ENCODE data around the gene E2F7. TPM values are rescaled to one million over a fixed set of nuclear protein-coding genes. Genes with fewer than 3 reads are reported as not detected.

E2F7 gene
- total RNA-seq, 1 experiment from 2014 or later, result 19.5 TPM

DNA sequence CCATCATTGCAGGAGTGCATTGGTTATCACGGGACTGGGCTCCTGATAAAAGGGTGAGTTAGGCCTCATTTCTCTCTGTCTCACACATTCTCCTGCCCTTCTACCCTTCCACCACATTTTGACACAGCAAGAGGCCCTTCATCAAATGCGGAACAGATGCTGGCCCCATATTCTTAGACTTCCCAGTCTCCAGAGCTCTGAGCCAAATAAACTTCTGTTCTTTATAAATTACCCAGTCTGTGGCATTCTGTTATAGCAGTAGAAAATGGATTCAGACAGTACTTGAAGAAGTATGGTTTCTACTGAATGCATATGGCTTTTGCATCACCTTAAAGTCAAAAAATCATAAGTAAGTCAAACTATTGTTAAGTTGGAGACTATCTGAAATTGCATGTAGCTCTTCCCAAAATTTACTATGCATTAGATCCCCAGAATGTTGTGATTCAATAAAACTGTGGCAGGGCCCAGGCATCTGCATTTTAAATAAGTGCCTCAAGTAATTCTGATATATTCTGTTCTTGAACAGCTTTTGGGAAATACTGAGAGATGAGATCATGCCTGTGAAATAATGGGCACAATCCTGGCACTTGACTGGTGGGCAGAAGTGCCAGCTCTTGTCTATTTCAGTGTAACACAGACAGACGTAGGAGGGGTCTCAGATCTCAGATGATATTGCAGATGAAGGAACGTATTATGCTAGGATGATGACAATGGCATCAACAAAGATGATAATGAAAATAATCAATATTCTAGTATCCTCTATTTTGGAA is 68.2 kb downstream of the E2F7 start:
- BruUV-seq (replicated peaks), result no TSS peak
- RAD21 ChIA-PET (ENCODE audit: low non-redundant PET in 1 of 2, low total read pairs in 2 of 2, uncharacterized antibody in 2 of 2, unreplicated experiment in 2 of 2), result no interaction called here
- Histone ChIP-seq H4K20me1 (ENCODE audit: insufficient read depth) (no peaks in the 10 kb centered on the region), H3K27me3 (ENCODE audit: insufficient read depth, low read length) (no peaks in the 10 kb centered on the region), H3K79me2 (ENCODE audit: insufficient read depth, low read length) (no peaks in the 10 kb centered on the region), H3K4me1 (ENCODE audit: control insufficient read depth in 1 of 2, insufficient read depth in 2 of 2, low read length in 2 of 2) (no peaks in the 10 kb centered on the region), H3K9ac (ENCODE audit: low read length) (no peak overlapping the region), H3K4me2 (ENCODE audit: low read length) (no peak overlapping the region), H3K9me2 (ENCODE audit: insufficient read depth) (no peaks in the 10 kb centered on the region), H3K27ac (ENCODE audit: low read depth, low read length) (no peak overlapping the region), H3K36me3 (ENCODE audit: control insufficient read depth in 1 of 2, insufficient read depth in 2 of 2, low read length in 2 of 2) (no peaks in the 10 kb centered on the region), H3K4me3 (replicated peaks in 1 of 2; ENCODE audit: low read depth in 1 of 2, low read length in 2 of 2) (no peak overlapping the region), H3K9me3 (ENCODE audit: control insufficient read depth in 1 of 2, insufficient read depth in 1 of 2, low read depth in 1 of 2, low read length in 2 of 2) (no peaks in the 10 kb centered on the region), H2AFZ (ENCODE audit: low read depth, low read length, poor library complexity, severe bottlenecking) (no peak overlapping the region)
- ATAC-seq (no peak), DNase-seq (ENCODE audit: low read depth, low spot score) (no peak)
- intact Hi-C loops (cut with micrococcal nuclease), result no loop called here
- no peak for TF ChIP-seq EGR1 (IDR thresholded peaks at IDR 0.05; ENCODE audit: low read depth)
- TF ChIP-seq, protein P1, sequence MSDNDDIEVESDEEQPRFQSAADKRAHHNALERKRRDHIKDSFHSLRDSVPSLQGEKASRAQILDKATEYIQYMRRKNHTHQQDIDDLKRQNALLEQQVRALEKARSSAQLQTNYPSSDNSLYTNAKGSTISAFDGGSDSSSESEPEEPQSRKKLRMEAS (IDR thresholded peaks at IDR 0.05), result no peak
- no peak for TF ChIP-seq ZFX (IDR thresholded peaks at IDR 0.05)
- TF ChIP-seq, protein P2, sequence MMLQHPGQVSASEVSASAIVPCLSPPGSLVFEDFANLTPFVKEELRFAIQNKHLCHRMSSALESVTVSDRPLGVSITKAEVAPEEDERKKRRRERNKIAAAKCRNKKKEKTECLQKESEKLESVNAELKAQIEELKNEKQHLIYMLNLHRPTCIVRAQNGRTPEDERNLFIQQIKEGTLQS (IDR thresholded peaks at IDR 0.05), result no peak
- TF ChIP-seq, protein P3, sequence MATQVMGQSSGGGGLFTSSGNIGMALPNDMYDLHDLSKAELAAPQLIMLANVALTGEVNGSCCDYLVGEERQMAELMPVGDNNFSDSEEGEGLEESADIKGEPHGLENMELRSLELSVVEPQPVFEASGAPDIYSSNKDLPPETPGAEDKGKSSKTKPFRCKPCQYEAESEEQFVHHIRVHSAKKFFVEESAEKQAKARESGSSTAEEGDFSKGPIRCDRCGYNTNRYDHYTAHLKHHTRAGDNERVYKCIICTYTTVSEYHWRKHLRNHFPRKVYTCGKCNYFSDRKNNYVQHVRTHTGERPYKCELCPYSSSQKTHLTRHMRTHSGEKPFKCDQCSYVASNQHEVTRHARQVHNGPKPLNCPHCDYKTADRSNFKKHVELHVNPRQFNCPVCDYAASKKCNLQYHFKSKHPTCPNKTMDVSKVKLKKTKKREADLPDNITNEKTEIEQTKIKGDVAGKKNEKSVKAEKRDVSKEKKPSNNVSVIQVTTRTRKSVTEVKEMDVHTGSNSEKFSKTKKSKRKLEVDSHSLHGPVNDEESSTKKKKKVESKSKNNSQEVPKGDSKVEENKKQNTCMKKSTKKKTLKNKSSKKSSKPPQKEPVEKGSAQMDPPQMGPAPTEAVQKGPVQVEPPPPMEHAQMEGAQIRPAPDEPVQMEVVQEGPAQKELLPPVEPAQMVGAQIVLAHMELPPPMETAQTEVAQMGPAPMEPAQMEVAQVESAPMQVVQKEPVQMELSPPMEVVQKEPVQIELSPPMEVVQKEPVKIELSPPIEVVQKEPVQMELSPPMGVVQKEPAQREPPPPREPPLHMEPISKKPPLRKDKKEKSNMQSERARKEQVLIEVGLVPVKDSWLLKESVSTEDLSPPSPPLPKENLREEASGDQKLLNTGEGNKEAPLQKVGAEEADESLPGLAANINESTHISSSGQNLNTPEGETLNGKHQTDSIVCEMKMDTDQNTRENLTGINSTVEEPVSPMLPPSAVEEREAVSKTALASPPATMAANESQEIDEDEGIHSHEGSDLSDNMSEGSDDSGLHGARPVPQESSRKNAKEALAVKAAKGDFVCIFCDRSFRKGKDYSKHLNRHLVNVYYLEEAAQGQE (IDR thresholded peaks at IDR 0.05; ENCODE audit: low read depth), result no peak
- TF ChIP-seq ELF1 (IDR thresholded peaks at IDR 0.05; ENCODE audit: borderline replicate concordance, low read depth), result no peak
- no peak for TF ChIP-seq SP1 (IDR thresholded peaks at IDR 0.05; ENCODE audit: low read depth)
- no peak for TF ChIP-seq CBX3 (IDR thresholded peaks at IDR 0.05; ENCODE audit: low read depth)
- no peak for TF ChIP-seq RAD21 (IDR thresholded peaks at IDR 0.05; ENCODE audit: low read depth)
- TF ChIP-seq POLR2AphosphoS5 (IDR thresholded peaks at IDR 0.05; ENCODE audit: low read depth, low read length), result no peak
- no peak for TF ChIP-seq ZNF274 (IDR thresholded peaks at IDR 0.05; ENCODE audit: low read depth, low read length)
- no peak for TF ChIP-seq EZH2phosphoT487 (IDR thresholded peaks at IDR 0.05; ENCODE audit: borderline replicate concordance)
- POLR2A ChIA-PET, result no interaction called here
- CTCF ChIA-PET, result interaction anchor here (0.8 kb wide), 1 partner anchor 14 kb away, joined by 3 read pairs; no protein-coding TSS in a partner anchor
